ENCODE measurements around the gene KPTN. TPM values are rescaled to one million over a fixed set of nuclear protein-coding genes. Genes with fewer than 3 reads are reported as not detected.
A peak's percentile ranks its signal among the peaks of the same experiment; 100 is the strongest.

The KPTN gene
- polyA plus RNA-seq, 3 donors = 9.5 to 9.7 (median 9.5) TPM

GRCh38 chr19:47494729-47495128 is 10.7 kb upstream of the KPTN start:
- H3K27me3 ChIP-seq (ENCODE audit: control insufficient read depth in 2 of 2, insufficient read depth in 2 of 2, low read length in 2 of 2) = no peaks in the 10 kb centered on the region
- Mint-ChIP-seq H3K27me3 (ENCODE audit: low read depth in 3 of 3) (peaks cover 0 to 2% (median 2%) of the 10 kb centered on the region in 3 donors), H3K4me3 (no peak overlapping the region), H3K9me3 (no peaks in the 10 kb centered on the region), H3K4me1 (no peaks in the 10 kb centered on the region), H3K36me3 (peaks cover 70 to 93% of the 10 kb centered on the region in 2 donors), H3K27ac (peak overlapping the region in 1 of 7 donors; percentile 18)
- 14% methylated on average over 6 of the region's 9 CpGs for WGBS (ENCODE audit: insufficient coverage)
- H3K4me2 ChIP-seq (replicated peaks; ENCODE audit: extremely low read depth, low read length, poor library complexity, severe bottlenecking) = no peak overlapping the region
- no peak for TF ChIP-seq CTCF (IDR thresholded peaks at IDR 0.05)
- no peaks in the 10 kb centered on the region for H3K79me2 ChIP-seq (ENCODE audit: insufficient read depth, low read length)
- H2AFZ ChIP-seq (ENCODE audit: insufficient read depth, low read depth, low read length, poor library complexity, severe bottlenecking) = no peak overlapping the region
- H3K4me3 ChIP-seq (replicated peaks in 1 of 3; ENCODE audit: low read depth in 2 of 3, low read length in 3 of 3) = no peak overlapping the region
- peaks cover 78% of the 10 kb centered on the region for H4K20me1 ChIP-seq (ENCODE audit: insufficient read depth, low read length)
- H3K27ac ChIP-seq (ENCODE audit: low read depth in 1 of 2, low read length in 2 of 2) = no peak overlapping the region
- H3K36me3 ChIP-seq (replicated peaks in 1 of 2; ENCODE audit: control insufficient read depth in 1 of 2, insufficient read depth in 2 of 2, low read length in 2 of 2) = peaks cover 90 to 100% of the 10 kb centered on the region in 2 donors
- intact Hi-C loops (cut with micrococcal nuclease) = no loop called here
- no peak overlapping the region for H3K9ac ChIP-seq (ENCODE audit: insufficient read depth, low read length, poor library complexity, severe bottlenecking)
- no peaks in the 10 kb centered on the region for H3K4me1 ChIP-seq (ENCODE audit: control insufficient read depth in 1 of 2, insufficient read depth in 2 of 2, low read length in 2 of 2)
- no peak for DNase-seq
- no peaks in the 10 kb centered on the region for H3K9me3 ChIP-seq (replicated peaks in 1 of 2; ENCODE audit: control insufficient read depth in 1 of 2, insufficient read depth in 1 of 2, low read length in 2 of 2)

DNA sequence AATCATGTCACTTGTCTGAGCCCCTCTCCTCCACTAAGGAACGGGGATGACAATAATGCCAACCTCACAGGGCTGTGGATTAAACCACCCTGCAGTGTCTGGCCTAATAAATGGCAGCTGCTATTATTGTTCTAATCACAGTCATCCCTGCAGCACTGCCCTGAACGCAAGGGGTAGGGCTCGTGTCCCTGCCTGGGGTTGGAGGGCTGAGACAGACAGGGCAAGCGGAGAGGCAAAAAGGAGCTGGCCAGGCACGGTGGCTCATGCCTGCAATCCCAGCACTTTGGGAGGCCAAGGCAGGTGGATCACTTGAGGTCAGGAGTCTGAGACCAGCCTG is 10.2 kb upstream of the KPTN start:
- peaks cover 71 to 93% of the 10 kb centered on the region in 2 donors for H3K36me3 Mint-ChIP-seq
- no peak overlapping the region for H3K27ac Mint-ChIP-seq
- H3K4me3 Mint-ChIP-seq = no peak overlapping the region
- Histone ChIP-seq H3K27ac (ENCODE audit: low read depth in 1 of 2, low read length in 2 of 2) (no peak overlapping the region), H3K79me2 (ENCODE audit: insufficient read depth, low read length) (no peaks in the 10 kb centered on the region), H3K4me1 (ENCODE audit: control insufficient read depth in 1 of 2, insufficient read depth in 2 of 2, low read length in 2 of 2) (no peaks in the 10 kb centered on the region), H3K36me3 (replicated peaks in 1 of 2; ENCODE audit: control insufficient read depth in 1 of 2, insufficient read depth in 2 of 2, low read length in 2 of 2) (peaks cover 90 to 100% of the 10 kb centered on the region in 2 donors), H4K20me1 (ENCODE audit: insufficient read depth, low read length) (peaks cover 72% of the 10 kb centered on the region), H3K4me3 (replicated peaks in 1 of 3; ENCODE audit: low read depth in 2 of 3, low read length in 3 of 3) (no peak overlapping the region), H3K9ac (ENCODE audit: insufficient read depth, low read length, poor library complexity, severe bottlenecking) (no peak overlapping the region), H3K27me3 (ENCODE audit: control insufficient read depth in 2 of 2, insufficient read depth in 2 of 2, low read length in 2 of 2) (no peaks in the 10 kb centered on the region), H3K9me3 (replicated peaks in 1 of 2; ENCODE audit: control insufficient read depth in 1 of 2, insufficient read depth in 1 of 2, low read length in 2 of 2) (no peaks in the 10 kb centered on the region), H3K4me2 (replicated peaks; ENCODE audit: extremely low read depth, low read length, poor library complexity, severe bottlenecking) (no peak overlapping the region), H2AFZ (ENCODE audit: insufficient read depth, low read depth, low read length, poor library complexity, severe bottlenecking) (no peak overlapping the region)
- H3K27me3 Mint-ChIP-seq (ENCODE audit: low read depth in 3 of 3) = peaks cover 0 to 2% (median 2%) of the 10 kb centered on the region in 3 donors
- no peak for DNase-seq
- intact Hi-C loops (cut with micrococcal nuclease) = no loop called here
- TF ChIP-seq CTCF (IDR thresholded peaks at IDR 0.05) = no peak
- no peaks in the 10 kb centered on the region for H3K9me3 Mint-ChIP-seq
- no peaks in the 10 kb centered on the region for H3K4me1 Mint-ChIP-seq
- 97% methylated on average over 4 of the region's 5 CpGs for WGBS (ENCODE audit: insufficient coverage)
